ENCODE data around the gene PRKCI. TPM values are rescaled to one million over a fixed set of nuclear protein-coding genes. Genes with fewer than 3 reads are reported as not detected.
"Not testable (repeated sequence)": the region's sequence is repeated elsewhere in the genome, so short reads cannot be mapped to it uniquely, and the experiment has no call there.

PRKCI gene
- total and polyA plus RNA-seq, 2 donors: 21.9 to 23.1 TPM

DNA sequence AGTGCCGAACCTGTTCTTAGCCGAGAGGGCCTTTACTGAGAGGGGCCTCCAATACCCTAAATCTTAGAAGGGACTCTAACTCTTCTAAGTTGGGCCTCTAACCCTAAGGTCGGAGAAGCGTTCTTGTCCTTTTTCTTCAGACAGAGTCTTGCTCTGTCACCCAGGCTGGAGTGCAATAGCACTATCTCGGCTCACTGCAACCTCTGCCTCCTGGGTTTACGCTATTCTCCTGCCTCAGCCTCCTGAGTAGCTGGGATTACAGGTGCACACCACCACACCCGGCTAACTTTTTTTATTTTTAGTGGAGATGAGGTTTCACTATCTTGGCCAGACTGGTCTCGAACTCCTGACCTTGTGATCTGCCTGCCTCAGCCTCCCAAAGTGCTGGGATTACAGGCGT, 120.0 kb downstream of the PRKCI start:
- H3K36me3 ChIP-seq (ENCODE audit: control insufficient read depth in 2 of 2, insufficient read depth in 2 of 2, low read length in 1 of 2); H3K4me1 ChIP-seq (ENCODE audit: control insufficient read depth in 2 of 2, insufficient read depth in 2 of 2, low read length in 2 of 2); DNase-seq (ENCODE audit: low read depth in 6 of 9, low spot score in 9 of 9); H3K4me3 ChIP-seq (ENCODE audit: low read length in 2 of 2); H3K27me3 ChIP-seq (ENCODE audit: control insufficient read depth in 2 of 2, insufficient read depth in 1 of 2, low read length in 1 of 2); H3K9me3 ChIP-seq (ENCODE audit: control insufficient read depth in 2 of 2, insufficient read depth in 1 of 2, low read length in 1 of 2); H3K27ac ChIP-seq (ENCODE audit: low read depth in 1 of 2, low read length in 1 of 2): not testable (repeated sequence)
- WGBS: 98% methylated on average over 9 of the region's 9 CpGs

DNA sequence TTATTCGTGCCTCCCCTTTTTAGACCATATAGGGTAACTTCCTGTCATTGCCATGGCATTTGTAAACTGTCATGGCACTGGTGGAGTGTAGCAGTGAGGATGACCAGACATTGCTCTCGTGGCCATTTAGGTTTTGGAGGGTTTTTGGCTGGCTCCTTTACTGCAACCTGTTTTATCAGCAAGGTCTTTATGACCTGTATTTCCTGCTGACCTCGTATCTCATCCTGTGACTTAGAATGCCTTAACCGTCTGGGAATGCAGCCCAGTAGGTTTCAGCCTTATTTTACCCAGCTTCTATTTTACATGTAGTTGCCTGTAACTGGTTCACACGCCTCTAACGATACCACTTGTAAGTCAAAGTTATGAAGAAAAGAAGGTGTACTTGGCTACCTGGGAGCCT, 121.6 kb downstream of the PRKCI start:
- not testable (repeated sequence) for H3K4me1 ChIP-seq (ENCODE audit: control insufficient read depth in 2 of 2, insufficient read depth in 2 of 2, low read length in 2 of 2); H3K4me3 ChIP-seq (ENCODE audit: low read length in 2 of 2); H3K27ac ChIP-seq (ENCODE audit: low read depth in 1 of 2, low read length in 1 of 2); H3K36me3 ChIP-seq (ENCODE audit: control insufficient read depth in 2 of 2, insufficient read depth in 2 of 2, low read length in 1 of 2); H3K27me3 ChIP-seq (ENCODE audit: control insufficient read depth in 2 of 2, insufficient read depth in 1 of 2, low read length in 1 of 2); DNase-seq (ENCODE audit: low read depth in 6 of 9, low spot score in 9 of 9); H3K9me3 ChIP-seq (ENCODE audit: control insufficient read depth in 2 of 2, insufficient read depth in 1 of 2, low read length in 1 of 2)
- 95% methylated on average over 6 of the region's 6 CpGs for WGBS

DNA sequence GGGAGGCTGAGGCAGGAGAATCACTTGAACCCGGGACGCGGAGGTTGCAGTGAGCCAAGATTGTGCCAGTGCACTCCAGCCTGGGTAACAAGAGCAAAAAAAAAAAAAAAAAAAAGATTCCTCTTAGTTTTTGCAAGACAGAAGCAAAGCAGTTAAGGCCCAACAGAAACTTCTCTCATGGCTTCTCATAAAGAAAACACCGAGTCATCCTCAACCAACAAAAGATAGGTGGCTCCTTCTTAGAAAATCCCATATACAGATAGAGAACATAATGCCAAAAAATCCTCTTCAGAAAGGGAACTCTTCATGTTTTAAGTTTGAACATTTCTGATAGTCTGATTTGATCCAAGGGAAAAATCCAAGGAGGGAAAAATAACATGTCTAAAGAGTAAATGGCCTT, 122.7 kb downstream of the PRKCI start:
- no peaks in the 10 kb centered on the region for H3K9me3 ChIP-seq (ENCODE audit: control insufficient read depth in 2 of 2, insufficient read depth in 1 of 2, low read length in 1 of 2)
- no peak overlapping the region for H3K4me3 ChIP-seq (ENCODE audit: low read length in 2 of 2)
- no peak overlapping the region for H3K27ac ChIP-seq (ENCODE audit: low read depth in 1 of 2, low read length in 1 of 2)
- WGBS: 82% methylated on average over 4 of the region's 4 CpGs
- H3K27me3 ChIP-seq (ENCODE audit: control insufficient read depth in 2 of 2, insufficient read depth in 1 of 2, low read length in 1 of 2): no peaks in the 10 kb centered on the region
- no peaks in the 10 kb centered on the region for H3K4me1 ChIP-seq (ENCODE audit: control insufficient read depth in 2 of 2, insufficient read depth in 2 of 2, low read length in 2 of 2)
- DNase-seq (ENCODE audit: low read depth in 6 of 9, low spot score in 9 of 9): no peak
- H3K36me3 ChIP-seq (ENCODE audit: control insufficient read depth in 2 of 2, insufficient read depth in 2 of 2, low read length in 1 of 2): no peaks in the 10 kb centered on the region

GRCh38 chr3:170346481-170347392, 124.5 kb downstream of the PRKCI start:
- H3K36me3 ChIP-seq (ENCODE audit: control insufficient read depth in 2 of 2, insufficient read depth in 2 of 2, low read length in 1 of 2): no peaks in the 10 kb centered on the region
- DNase-seq (ENCODE audit: low read depth in 6 of 9, low spot score in 9 of 9): no peak
- no peaks in the 10 kb centered on the region for H3K4me1 ChIP-seq (ENCODE audit: control insufficient read depth in 2 of 2, insufficient read depth in 2 of 2, low read length in 2 of 2)
- no peaks in the 10 kb centered on the region for H3K9me3 ChIP-seq (ENCODE audit: control insufficient read depth in 2 of 2, insufficient read depth in 1 of 2, low read length in 1 of 2)
- H3K4me3 ChIP-seq (ENCODE audit: low read length in 2 of 2): no peak overlapping the region
- WGBS: 99% methylated on average over 12 of the region's 12 CpGs
- H3K27me3 ChIP-seq (ENCODE audit: control insufficient read depth in 2 of 2, insufficient read depth in 1 of 2, low read length in 1 of 2): no peaks in the 10 kb centered on the region
- no peak overlapping the region for H3K27ac ChIP-seq (ENCODE audit: low read depth in 1 of 2, low read length in 1 of 2)

GRCh38 chr3:170350515-170351413, 128.5 kb downstream of the PRKCI start:
- Histone ChIP-seq H3K9me3 (ENCODE audit: control insufficient read depth in 2 of 2, insufficient read depth in 1 of 2, low read length in 1 of 2) (no peaks in the 10 kb centered on the region), H3K27me3 (ENCODE audit: control insufficient read depth in 2 of 2, insufficient read depth in 1 of 2, low read length in 1 of 2) (no peaks in the 10 kb centered on the region), H3K27ac (ENCODE audit: low read depth in 1 of 2, low read length in 1 of 2) (no peak overlapping the region), H3K4me3 (ENCODE audit: low read length in 2 of 2) (no peak overlapping the region), H3K4me1 (ENCODE audit: control insufficient read depth in 2 of 2, insufficient read depth in 2 of 2, low read length in 2 of 2) (peaks cover 0 to 2% of the 10 kb centered on the region in 2 donors), H3K36me3 (ENCODE audit: control insufficient read depth in 2 of 2, insufficient read depth in 2 of 2, low read length in 1 of 2) (no peaks in the 10 kb centered on the region)
- WGBS: 78% methylated on average over 8 of the region's 8 CpGs
- no peak for DNase-seq (ENCODE audit: low read depth in 6 of 9, low spot score in 9 of 9)

DNA sequence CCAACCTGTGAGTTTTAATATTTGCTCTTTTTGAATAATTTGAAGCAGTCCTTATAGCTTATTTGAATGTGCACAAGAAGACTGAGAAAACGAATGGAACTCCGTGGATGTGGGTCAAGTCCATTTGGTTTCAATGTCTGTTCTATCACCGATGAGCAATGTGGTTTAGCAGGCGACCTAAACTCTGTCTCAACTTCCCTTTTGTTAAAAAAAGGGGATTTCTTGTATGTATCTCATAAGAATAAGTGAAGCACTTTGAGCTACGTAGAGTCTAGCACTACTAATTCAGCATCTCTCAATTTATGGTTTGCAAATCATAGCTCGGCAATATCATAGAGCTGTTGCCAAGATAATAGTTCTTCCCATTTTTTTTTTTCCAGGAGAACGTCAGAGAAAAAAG, 130.7 kb downstream of the PRKCI start:
- peaks cover 0 to 2% of the 10 kb centered on the region in 2 donors for H3K9me3 ChIP-seq (ENCODE audit: control insufficient read depth in 2 of 2, insufficient read depth in 1 of 2, low read length in 1 of 2)
- H3K27ac ChIP-seq (ENCODE audit: low read depth in 1 of 2, low read length in 1 of 2): no peak overlapping the region
- H3K4me1 ChIP-seq (ENCODE audit: control insufficient read depth in 2 of 2, insufficient read depth in 2 of 2, low read length in 2 of 2): peaks cover 0 to 10% of the 10 kb centered on the region in 2 donors
- no peak for DNase-seq (ENCODE audit: low read depth in 6 of 9, low spot score in 9 of 9)
- H3K4me3 ChIP-seq (ENCODE audit: low read length in 2 of 2): no peak overlapping the region
- no peaks in the 10 kb centered on the region for H3K36me3 ChIP-seq (ENCODE audit: control insufficient read depth in 2 of 2, insufficient read depth in 2 of 2, low read length in 1 of 2)
- no peaks in the 10 kb centered on the region for H3K27me3 ChIP-seq (ENCODE audit: control insufficient read depth in 2 of 2, insufficient read depth in 1 of 2, low read length in 1 of 2)
- 43% methylated on average over 7 of the region's 7 CpGs for WGBS

DNA sequence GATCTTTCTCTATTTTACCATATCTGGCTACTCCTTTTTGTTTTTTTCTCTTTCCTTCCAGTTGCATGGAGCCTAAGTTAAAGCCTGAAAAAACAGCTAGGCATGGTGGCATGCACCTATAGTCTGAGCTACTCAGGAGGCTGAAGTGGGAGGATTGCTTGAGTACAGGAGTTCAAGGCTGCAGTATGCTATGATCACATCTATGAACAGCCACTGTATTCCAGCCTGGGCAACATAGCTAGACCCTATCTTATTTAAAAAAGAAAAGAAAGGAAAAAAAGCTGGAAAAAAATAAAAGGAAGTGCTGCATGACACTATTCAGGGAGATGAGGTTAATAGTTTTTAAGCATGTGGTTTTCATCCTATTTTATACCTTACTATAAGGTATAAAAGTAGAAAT, 131.3 kb downstream of the PRKCI start:
- Histone ChIP-seq H3K36me3 (ENCODE audit: control insufficient read depth in 2 of 2, insufficient read depth in 2 of 2, low read length in 1 of 2) (no peaks in the 10 kb centered on the region), H3K4me3 (ENCODE audit: low read length in 2 of 2) (no peak overlapping the region), H3K27me3 (ENCODE audit: control insufficient read depth in 2 of 2, insufficient read depth in 1 of 2, low read length in 1 of 2) (no peaks in the 10 kb centered on the region), H3K9me3 (ENCODE audit: control insufficient read depth in 2 of 2, insufficient read depth in 1 of 2, low read length in 1 of 2) (peaks cover 0 to 2% of the 10 kb centered on the region in 2 donors), H3K27ac (ENCODE audit: low read depth in 1 of 2, low read length in 1 of 2) (no peak overlapping the region), H3K4me1 (ENCODE audit: control insufficient read depth in 2 of 2, insufficient read depth in 2 of 2, low read length in 2 of 2) (peaks cover 2 to 14% of the 10 kb centered on the region in 2 donors)
- DNase-seq (ENCODE audit: low read depth in 6 of 9, low spot score in 9 of 9): no peak

- 98% methylated on average over 4 of the region's 4 CpGs for WGBS
- Histone ChIP-seq H3K27me3 (ENCODE audit: control insufficient read depth in 2 of 2, insufficient read depth in 1 of 2, low read length in 1 of 2) (no peaks in the 10 kb centered on the region), H3K4me3 (ENCODE audit: low read length in 2 of 2) (no peak overlapping the region), H3K9me3 (ENCODE audit: control insufficient read depth in 2 of 2, insufficient read depth in 1 of 2, low read length in 1 of 2) (peaks cover 0 to 2% of the 10 kb centered on the region in 2 donors), H3K4me1 (ENCODE audit: control insufficient read depth in 2 of 2, insufficient read depth in 2 of 2, low read length in 2 of 2) (peaks cover 3 to 16% of the 10 kb centered on the region in 2 donors), H3K27ac (ENCODE audit: low read depth in 1 of 2, low read length in 1 of 2) (no peak overlapping the region), H3K36me3 (ENCODE audit: control insufficient read depth in 2 of 2, insufficient read depth in 2 of 2, low read length in 1 of 2) (peaks cover 0 to 1% of the 10 kb centered on the region in 2 donors)
- no peak for DNase-seq (ENCODE audit: low read depth in 6 of 9, low spot score in 9 of 9)
These were observed 132.5 kb downstream of the PRKCI start for GRCh38 chr3:170354760-170355159.
